Measurements from ENCODE around the gene ZNF684. TPM values are rescaled to one million over a fixed set of nuclear protein-coding genes. Genes with fewer than 3 reads are reported as not detected.

ZNF684 gene
- total and polyA plus RNA-seq, 9 of the 15 experiments (the other 6 are each of a cell fraction or from before 2014, with no cell fraction given) = 4.8 to 8.8 (median 5.5) TPM

DNA sequence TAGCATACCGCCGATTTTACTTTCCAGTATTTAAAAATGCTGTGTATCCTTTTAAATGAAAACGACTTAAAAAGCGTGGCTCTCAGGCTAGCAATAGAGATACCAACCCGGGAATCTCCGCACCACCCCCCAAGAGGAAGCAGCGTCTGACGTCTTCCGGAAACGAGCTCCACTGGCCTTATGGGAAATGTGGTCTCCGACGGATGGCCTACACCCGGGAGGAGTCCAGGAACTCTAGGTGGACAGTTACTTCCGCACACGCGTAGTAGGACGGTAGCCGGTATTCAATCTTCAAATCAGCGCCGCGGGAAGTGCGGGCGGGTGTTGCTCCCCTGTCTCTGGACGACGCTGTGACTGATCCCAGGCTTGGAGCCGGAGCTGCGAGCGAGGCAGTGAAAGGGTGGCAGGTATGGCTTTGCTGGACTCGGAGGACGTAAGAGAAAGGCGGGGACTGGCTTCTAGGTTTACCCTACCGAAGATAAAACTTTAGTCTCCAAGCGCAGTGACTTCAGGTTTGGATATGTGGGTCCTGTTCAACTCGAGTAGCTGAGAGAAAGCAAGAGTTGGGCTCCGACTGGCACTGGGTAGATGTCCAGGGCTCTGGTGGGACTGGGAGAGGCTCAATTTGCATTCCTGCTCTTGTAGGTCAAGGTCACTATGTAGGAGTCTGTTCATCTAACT is at the start of gene ZNF684 (continued):
- no peak for TF ChIP-seq NFIC (IDR thresholded peaks at IDR 0.05)
- TF ChIP-seq EGR1 (conservative IDR thresholded peaks at IDR 0.05) = no peak
- no peak for TF ChIP-seq RBM22 (IDR thresholded peaks at IDR 0.05; ENCODE audit: low read depth, low read length, poor library complexity, severe bottlenecking)
- no peak for TF ChIP-seq ZNF347 (CRISPR knock-in tag; IDR thresholded peaks at IDR 0.05; ENCODE audit: low read depth)
- TF ChIP-seq, protein P1, sequence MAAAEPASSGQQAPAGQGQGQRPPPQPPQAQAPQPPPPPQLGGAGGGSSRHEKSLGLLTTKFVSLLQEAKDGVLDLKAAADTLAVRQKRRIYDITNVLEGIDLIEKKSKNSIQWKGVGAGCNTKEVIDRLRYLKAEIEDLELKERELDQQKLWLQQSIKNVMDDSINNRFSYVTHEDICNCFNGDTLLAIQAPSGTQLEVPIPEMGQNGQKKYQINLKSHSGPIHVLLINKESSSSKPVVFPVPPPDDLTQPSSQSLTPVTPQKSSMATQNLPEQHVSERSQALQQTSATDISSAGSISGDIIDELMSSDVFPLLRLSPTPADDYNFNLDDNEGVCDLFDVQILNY (CRISPR knock-in tag; IDR thresholded peaks at IDR 0.05) = no peak
- TF ChIP-seq ZNF311 (CRISPR knock-in tag; IDR thresholded peaks at IDR 0.05) = no peak
- no peak for TF ChIP-seq SREBF2 (CRISPR knock-in tag; IDR thresholded peaks at IDR 0.05)
- 0 out of 2 replicates have a peak, but pooled peaks have one; percentile 34 for TF ChIP-seq ZNF584 (CRISPR knock-in tag; IDR thresholded peaks at IDR 0.05; ENCODE audit: low read depth)
- no peak for TF ChIP-seq ZSCAN29 (IDR thresholded peaks at IDR 0.05)
- TF ChIP-seq ZNF589 (CRISPR knock-in tag; IDR thresholded peaks at IDR 0.05; ENCODE audit: low read depth) = no peak
- peak; percentile 84 for TF ChIP-seq POLR2AphosphoS5 (IDR thresholded peaks at IDR 0.05; ENCODE audit: control insufficient read depth, insufficient read depth, low read depth, low read length)
- no peak; the same call in 1 of the 2 replicates for TF ChIP-seq CBX1 (IDR thresholded peaks at IDR 0.05; ENCODE audit: low read depth)
- TF ChIP-seq KDM2B (CRISPR knock-in tag; IDR thresholded peaks at IDR 0.05) = no peak
- peak; percentile 66; the same call in 1 of the 2 replicates for TF ChIP-seq GTF2E2 (tag; IDR thresholded peaks at IDR 0.05)
- TF ChIP-seq SMARCB1 (IDR thresholded peaks at IDR 0.05; ENCODE audit: insufficient read length, low read depth) = no peak
- 0 out of 2 replicates have a peak, but pooled peaks have one; percentile 5 for TF ChIP-seq NFATC3 (IDR thresholded peaks at IDR 0.05)
- TF ChIP-seq, protein P2, sequence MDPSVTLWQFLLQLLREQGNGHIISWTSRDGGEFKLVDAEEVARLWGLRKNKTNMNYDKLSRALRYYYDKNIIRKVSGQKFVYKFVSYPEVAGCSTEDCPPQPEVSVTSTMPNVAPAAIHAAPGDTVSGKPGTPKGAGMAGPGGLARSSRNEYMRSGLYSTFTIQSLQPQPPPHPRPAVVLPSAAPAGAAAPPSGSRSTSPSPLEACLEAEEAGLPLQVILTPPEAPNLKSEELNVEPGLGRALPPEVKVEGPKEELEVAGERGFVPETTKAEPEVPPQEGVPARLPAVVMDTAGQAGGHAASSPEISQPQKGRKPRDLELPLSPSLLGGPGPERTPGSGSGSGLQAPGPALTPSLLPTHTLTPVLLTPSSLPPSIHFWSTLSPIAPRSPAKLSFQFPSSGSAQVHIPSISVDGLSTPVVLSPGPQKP (CRISPR knock-in tag; IDR thresholded peaks at IDR 0.05) = no peak
- TF ChIP-seq, protein P3, sequence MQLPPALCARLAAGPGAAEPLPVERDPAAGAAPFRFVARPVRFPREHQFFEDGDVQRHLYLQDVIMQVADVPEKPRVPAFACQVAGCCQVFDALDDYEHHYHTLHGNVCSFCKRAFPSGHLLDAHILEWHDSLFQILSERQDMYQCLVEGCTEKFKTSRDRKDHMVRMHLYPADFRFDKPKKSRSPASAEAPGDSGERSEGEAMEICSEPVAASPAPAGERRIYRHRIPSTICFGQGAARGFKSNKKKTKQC (CRISPR knock-in tag; IDR thresholded peaks at IDR 0.05) = peak; percentile 86
- TF ChIP-seq, protein P4, sequence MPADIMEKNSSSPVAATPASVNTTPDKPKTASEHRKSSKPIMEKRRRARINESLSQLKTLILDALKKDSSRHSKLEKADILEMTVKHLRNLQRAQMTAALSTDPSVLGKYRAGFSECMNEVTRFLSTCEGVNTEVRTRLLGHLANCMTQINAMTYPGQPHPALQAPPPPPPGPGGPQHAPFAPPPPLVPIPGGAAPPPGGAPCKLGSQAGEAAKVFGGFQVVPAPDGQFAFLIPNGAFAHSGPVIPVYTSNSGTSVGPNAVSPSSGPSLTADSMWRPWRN (IDR thresholded peaks at IDR 0.05; ENCODE audit: low read depth) = no peak
- TF ChIP-seq CBFA2T2 (conservative IDR thresholded peaks at IDR 0.05) = no peak
- TF ChIP-seq SIX5 (IDR thresholded peaks at IDR 0.05; ENCODE audit: borderline replicate concordance in 1 of 2, insufficient read depth in 1 of 2, low read depth in 1 of 2, low read length in 2 of 2) = peak; percentile 80 to 84
- TF ChIP-seq, protein P5, sequence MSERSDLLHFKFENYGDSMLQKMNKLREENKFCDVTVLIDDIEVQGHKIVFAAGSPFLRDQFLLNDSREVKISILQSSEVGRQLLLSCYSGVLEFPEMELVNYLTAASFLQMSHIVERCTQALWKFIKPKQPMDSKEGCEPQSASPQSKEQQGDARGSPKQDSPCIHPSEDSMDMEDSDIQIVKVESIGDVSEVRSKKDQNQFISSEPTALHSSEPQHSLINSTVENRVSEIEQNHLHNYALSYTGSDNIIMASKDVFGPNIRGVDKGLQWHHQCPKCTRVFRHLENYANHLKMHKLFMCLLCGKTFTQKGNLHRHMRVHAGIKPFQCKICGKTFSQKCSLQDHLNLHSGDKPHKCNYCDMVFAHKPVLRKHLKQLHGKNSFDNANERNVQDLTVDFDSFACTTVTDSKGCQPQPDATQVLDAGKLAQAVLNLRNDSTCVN (CRISPR knock-in tag; IDR thresholded peaks at IDR 0.05) = no peak
- no peak for TF ChIP-seq WHSC1 (IDR thresholded peaks at IDR 0.05; ENCODE audit: low read length)
- TF ChIP-seq, protein P6, sequence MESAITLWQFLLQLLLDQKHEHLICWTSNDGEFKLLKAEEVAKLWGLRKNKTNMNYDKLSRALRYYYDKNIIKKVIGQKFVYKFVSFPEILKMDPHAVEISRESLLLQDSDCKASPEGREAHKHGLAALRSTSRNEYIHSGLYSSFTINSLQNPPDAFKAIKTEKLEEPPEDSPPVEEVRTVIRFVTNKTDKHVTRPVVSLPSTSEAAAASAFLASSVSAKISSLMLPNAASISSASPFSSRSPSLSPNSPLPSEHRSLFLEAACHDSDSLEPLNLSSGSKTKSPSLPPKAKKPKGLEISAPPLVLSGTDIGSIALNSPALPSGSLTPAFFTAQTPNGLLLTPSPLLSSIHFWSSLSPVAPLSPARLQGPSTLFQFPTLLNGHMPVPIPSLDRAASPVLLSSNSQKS (CRISPR knock-in tag; IDR thresholded peaks at IDR 0.05) = no peak

Measured in K562 (cell line).